ENCODE measurements around the gene COQ8A.
"Not testable (repeated sequence)": the region's sequence is repeated elsewhere in the genome, so short reads cannot be mapped to it uniquely, and the experiment has no call there.

Gene COQ8A

GRCh38 chr1:226921504-226921903 is 18.6 kb upstream of the COQ8A start:
- in situ Hi-C loops (cut with MboI; ENCODE audit: low sequenced_read_pairs), result no loop called here

- in situ Hi-C loops (cut with MboI; ENCODE audit: low sequenced_read_pairs), result not testable (repeated sequence)
These were observed 10.6 kb upstream of the COQ8A start for GRCh38 chr1:226929260-226930111.

GRCh38 chr1:226934483-226935237 is 5.4 kb upstream of the COQ8A start:
- in situ Hi-C loops (cut with MboI; ENCODE audit: low sequenced_read_pairs), result no loop called here

DNA sequence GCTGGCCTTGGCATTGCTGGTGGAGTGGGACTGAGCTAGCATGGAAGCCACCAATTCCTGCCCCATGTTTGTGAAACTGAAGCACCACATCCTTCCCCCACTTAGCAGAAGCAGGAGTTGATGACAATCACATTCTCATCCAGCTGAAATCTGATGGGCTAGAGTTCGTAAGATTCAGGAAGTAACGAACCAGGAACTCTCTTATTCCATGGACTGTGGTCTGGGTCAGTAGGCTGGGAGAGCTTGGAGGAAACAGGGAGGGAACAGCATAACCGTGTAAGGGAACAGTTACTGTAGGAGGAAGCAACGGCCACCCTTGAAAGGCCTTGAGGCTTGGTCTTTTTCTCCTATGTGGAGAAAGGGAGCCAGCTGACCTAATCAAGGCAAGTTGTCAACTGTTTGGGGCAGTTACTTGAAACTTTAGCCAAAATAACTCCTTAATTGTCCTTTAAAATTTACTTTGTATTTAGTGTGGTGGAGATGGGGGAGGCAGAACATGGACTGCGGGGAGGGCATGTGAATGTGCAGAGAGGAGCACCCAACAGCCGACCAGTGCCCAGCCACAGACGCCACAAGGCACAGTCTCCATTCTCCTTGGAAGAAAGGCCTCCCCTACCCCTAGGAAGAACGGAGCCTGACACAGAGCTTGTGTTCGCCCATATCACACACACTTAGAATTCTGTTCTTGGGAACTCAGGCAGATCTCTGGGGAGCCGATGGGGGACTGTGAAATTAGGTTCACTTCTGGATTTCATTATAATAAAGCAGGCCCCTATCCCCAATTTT is 2.0 kb upstream of the COQ8A start:
- in situ Hi-C loops (cut with MboI; ENCODE audit: low sequenced_read_pairs), result no loop called here

DNA sequence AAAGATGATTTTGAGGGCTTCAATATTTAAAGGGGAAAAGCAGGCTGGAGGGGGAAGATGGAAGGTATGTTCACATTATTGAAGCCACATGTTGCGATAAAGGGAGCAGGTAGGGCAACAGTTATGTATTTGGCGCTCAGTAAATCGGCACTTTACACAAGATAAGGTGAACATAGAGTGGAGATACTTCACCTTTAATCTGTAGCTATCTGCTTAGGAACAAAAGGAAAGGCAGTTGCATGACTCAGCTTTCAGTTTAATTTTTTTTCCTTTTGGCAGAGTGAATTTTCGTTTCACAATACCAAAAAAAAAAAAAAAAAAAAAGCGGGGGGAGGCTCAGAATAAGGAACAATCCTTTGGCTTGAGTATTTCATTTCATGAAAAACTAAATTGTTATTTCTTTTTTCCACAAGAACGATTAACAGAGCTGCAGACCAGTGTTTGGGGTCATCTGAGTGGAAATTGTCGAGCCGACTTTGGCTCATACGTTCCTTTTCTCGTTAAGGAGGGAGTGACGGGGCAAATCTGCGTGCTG is 1.1 kb upstream of the COQ8A start:
- in situ Hi-C loops (cut with MboI; ENCODE audit: low sequenced_read_pairs), result no loop called here

DNA sequence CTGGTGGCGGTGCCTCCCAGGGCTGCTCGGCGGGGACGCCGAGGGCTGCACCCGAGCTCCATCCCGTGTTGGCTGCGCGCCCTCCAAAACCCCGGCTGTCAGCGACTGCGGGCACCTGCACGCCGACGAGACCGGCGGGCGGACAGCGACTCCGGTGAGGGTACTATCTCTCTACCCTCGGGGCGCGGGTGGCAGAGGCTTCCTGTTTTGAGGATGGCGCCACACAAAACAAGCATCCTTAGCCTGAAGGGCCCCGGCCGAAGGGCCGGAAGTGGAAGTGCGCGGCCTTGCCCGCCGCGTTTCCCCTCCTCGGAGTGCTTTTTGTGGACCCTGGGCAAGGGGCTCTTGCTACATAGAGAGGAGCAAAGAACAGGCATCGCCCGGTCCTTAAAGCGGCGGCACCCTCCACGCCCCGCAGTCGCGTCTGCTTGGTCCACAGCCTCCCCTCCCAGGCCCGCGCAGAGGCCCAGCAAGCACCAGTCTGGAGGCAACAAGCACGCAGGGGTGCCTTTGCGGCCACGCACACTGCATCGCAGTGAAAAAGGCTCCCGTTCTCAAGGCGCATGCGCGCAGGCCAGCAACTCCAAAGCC is 561 bp upstream of the COQ8A start:
- in situ Hi-C loops (cut with MboI; ENCODE audit: low sequenced_read_pairs), result no loop called here

- in situ Hi-C loops (cut with MboI; ENCODE audit: low sequenced_read_pairs), result no loop called here
These were observed 643 bp downstream of the COQ8A start for GRCh38 chr1:226940806-226941067.

DNA sequence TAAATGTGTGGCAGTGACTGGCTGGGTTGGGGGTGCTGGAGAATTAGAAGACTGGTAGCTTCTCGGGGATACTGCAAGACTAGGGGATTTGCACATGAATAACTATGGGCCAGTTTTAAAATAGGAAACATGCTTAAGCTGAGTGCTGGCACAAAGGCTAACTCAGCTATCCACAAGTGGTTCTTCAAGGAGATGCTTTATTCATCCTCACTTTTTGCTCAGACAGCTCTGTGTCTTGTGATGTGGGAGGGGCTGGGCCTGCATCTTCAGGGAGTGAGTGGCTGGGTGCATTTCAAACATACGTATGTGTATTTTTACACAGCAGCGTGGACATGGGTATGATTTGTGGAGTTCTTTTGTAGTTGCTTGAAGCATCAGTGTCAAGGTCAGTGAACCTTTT is 2.3 kb downstream of the COQ8A start:
- in situ Hi-C loops (cut with MboI; ENCODE audit: low sequenced_read_pairs), result no loop called here

GRCh38 chr1:226943156-226943555 is 3.1 kb downstream of the COQ8A start:
- in situ Hi-C loops (cut with MboI; ENCODE audit: low sequenced_read_pairs), result no loop called here

GRCh38 chr1:226943927-226944326 is 3.8 kb downstream of the COQ8A start:
- in situ Hi-C loops (cut with MboI; ENCODE audit: low sequenced_read_pairs), result no loop called here

GRCh38 chr1:226945106-226945857 is 5.2 kb downstream of the COQ8A start:
- in situ Hi-C loops (cut with MboI; ENCODE audit: low sequenced_read_pairs), result no loop called here

GRCh38 chr1:226945858-226946245 is 5.8 kb downstream of the COQ8A start:
- in situ Hi-C loops (cut with MboI; ENCODE audit: low sequenced_read_pairs), result no loop called here

GRCh38 chr1:226946285-226946684 is 6.2 kb downstream of the COQ8A start:
- in situ Hi-C loops (cut with MboI; ENCODE audit: low sequenced_read_pairs), result no loop called here

DNA sequence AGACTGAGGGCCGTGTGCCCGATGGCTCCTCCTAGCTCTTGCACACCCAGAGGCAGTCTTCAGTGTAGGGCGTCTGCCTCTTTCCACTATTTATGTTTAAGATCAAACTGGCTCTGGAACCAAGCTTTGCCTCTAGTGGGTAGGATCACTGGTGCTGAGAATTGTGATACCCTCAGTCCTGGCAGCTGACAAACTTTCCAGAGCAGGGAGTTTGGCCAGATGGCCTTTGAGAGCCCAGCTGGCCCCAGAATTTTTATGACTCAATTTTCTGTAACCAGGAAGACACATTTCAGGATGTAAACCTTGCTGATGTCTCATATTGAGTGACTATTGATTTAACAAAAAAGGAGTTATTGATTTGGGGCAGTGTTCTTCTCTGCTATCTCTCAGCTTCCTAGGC is 6.7 kb downstream of the COQ8A start:
- in situ Hi-C loops (cut with MboI; ENCODE audit: low sequenced_read_pairs), result no loop called here

DNA sequence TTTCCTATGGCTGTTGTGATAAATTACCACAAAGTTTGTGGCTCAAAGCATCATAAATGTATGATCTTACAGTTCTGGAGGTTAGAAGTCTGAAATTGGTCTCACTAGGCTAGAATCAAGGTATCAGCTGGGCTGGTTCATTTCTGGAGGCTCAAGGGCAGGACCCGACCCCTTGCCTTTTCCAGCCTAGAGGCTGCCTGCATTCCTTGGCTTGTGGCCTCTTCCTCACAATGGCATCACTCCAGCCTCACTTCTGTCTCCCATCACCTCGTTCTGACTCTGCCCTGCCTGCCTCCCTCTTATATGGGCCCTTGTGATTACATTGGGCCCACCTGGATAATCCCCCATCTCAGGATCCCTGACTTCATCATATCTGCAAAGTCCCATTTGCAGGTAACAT is 8.0 kb downstream of the COQ8A start:
- in situ Hi-C loops (cut with MboI; ENCODE audit: low sequenced_read_pairs), result no loop called here

DNA sequence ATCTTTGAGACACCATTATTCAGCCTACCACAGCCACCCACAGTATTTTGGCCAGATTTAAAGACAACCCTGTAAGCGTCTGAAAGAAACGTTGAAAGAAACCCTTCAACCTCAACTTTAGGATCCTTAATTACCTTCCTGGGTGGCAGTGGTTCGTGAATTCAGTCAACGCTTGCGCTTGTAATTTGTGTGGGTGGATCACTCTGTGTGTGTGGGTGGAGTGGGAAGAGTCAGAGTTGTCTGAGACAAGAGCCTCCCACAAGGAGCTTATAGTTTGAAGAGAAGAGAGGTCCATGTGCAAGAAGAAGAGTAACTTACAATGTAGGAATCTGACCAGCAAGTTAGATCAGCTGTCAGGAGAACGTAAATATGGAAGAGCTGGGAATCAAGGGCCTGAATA is 8.4 kb downstream of the COQ8A start:
- in situ Hi-C loops (cut with MboI; ENCODE audit: low sequenced_read_pairs), result no loop called here

- in situ Hi-C loops (cut with MboI; ENCODE audit: low sequenced_read_pairs), result no loop called here
These were observed 8.9 kb downstream of the COQ8A start for GRCh38 chr1:226948996-226949395.

DNA sequence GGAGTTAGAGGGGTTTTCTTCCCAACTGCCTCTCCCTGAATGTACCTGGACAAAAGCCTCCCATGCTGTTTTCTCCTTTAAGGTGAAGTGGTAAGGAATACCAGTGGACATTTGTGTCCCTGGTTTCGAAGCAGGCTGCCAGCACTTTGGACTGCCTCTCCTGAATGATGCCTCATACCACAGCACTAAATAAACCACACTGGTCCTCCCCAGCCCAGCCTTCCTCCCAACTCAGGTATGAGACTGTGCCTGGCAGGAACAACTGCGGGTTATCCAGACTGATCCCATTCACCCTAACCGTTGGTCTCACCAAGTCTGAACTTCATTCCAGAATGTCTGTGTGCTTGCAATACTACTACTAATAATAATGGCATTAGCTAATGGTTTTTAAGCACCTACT is 9.3 kb downstream of the COQ8A start:
- in situ Hi-C loops (cut with MboI; ENCODE audit: low sequenced_read_pairs), result no loop called here

- in situ Hi-C loops (cut with MboI; ENCODE audit: low sequenced_read_pairs), result no loop called here
These were observed 10.2 kb downstream of the COQ8A start for GRCh38 chr1:226950316-226950715.

DNA sequence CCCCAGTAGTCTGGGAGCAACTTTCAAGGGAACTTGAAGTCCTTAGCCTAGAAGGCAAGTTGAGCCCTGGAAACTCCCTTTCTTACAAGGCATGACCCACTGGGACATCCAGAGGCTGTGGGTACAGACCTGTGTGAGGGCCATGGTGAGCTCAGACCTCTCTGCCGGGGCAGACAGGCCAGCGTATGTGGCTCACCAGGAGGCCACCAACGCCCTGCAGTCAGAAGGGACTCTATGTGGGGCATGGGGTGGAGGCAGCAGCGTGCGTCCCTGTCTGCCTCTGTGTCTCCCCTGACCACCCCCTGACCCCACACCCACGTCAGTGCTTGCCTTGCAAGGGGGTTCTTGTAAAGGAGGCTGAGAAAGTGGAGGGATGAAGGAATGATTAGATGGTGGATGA is 10.8 kb downstream of the COQ8A start:
- in situ Hi-C loops (cut with MboI; ENCODE audit: low sequenced_read_pairs), result no loop called here

Measured in hTERT RPE-1 (cell line).